Testis (tissue), 2 donors: ENCODE measurements around the gene CCDC33.

Source experiments
- POLR2A ChIP-seq: fragments of 450-650 bp; IDR thresholded peaks from one replicate; pipeline ENCODE4 v1.6.1; 2017; ENCODE audit warnings: antibody characterized with exemption, mild to moderate bottlenecking, moderate library complexity
- TF ChIP-seq, protein P1 (sequence below), 3 experiments: fragments of 450-650 bp in 2 of 3; fragments of 200-600 bp in 1 of 3; sonication (generic) in 1 of 3; IDR thresholded peaks; one replicate each; pipeline ENCODE4 v1.5.1; 2016 to 2019; ENCODE audit warnings: antibody characterized with exemption in 3 of 3, mild to moderate bottlenecking in 2 of 3, moderate library complexity in 1 of 3

DNA sequence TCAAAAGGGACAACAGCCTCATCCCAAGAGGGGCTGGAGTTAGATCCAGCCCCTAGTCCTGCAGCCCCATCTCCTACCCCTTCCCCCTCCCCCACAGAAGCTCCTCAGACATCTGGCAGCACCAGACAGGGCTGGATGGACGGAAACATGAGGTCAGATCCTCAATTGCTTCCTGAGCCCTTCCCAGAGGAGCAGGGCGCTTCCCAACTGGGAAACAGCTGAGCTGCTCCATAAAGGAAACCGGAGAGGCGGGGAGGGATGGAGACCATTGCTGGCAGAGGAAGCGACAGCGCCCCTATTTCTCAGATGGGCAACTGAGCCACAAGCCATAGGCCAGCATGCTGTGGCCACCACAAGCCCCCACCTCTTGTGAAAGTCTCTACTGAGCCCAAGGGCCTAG lies 149.6 kb downstream of the CCDC33 start:
- TF ChIP-seq POLR2A: no peak
- TF ChIP-seq, protein P1, sequence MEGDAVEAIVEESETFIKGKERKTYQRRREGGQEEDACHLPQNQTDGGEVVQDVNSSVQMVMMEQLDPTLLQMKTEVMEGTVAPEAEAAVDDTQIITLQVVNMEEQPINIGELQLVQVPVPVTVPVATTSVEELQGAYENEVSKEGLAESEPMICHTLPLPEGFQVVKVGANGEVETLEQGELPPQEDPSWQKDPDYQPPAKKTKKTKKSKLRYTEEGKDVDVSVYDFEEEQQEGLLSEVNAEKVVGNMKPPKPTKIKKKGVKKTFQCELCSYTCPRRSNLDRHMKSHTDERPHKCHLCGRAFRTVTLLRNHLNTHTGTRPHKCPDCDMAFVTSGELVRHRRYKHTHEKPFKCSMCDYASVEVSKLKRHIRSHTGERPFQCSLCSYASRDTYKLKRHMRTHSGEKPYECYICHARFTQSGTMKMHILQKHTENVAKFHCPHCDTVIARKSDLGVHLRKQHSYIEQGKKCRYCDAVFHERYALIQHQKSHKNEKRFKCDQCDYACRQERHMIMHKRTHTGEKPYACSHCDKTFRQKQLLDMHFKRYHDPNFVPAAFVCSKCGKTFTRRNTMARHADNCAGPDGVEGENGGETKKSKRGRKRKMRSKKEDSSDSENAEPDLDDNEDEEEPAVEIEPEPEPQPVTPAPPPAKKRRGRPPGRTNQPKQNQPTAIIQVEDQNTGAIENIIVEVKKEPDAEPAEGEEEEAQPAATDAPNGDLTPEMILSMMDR (IDR thresholded peaks at IDR 0.05): no peak
